Activated T-helper 1 cell treated with Interleukin-2 at 50 U/mL for 16 hours (primary cell): ENCODE data around the gene ZNF511.

Experiments used
- DNase-seq: peaks from one replicate; pipeline ENCODE4 v3.0.0-alpha.2; 2020; ENCODE audit warnings: low read depth

ZNF511 gene

GRCh38 chr10:133274751-133275683, 33.7 kb upstream of the ZNF511 start:
- DNase-seq = peak; percentile 65

- DNase-seq = no peak
Measured at GRCh38 chr10:133275684-133276092, 33.0 kb upstream of the ZNF511 start.

DNA sequence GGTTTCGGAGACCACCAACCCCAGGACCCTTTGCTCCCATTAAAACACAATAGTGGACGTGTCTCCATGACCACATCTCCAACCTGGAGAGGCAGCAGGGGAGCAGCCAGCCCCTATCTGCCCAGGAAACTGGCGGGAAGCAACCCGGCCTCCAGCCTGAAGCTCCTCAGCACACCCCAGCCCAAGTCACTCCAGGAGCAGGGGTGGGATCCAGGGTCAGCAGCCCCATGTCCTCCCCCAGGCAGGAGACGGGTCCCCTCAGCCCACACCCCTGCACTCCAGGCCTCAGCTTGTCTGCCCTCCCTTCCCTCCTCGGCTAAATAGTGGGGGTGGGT, 32.6 kb upstream of the ZNF511 start:
- DNase-seq = no peak

- peak; percentile 63 for DNase-seq
Measured at GRCh38 chr10:133276435-133277201, 32.1 kb upstream of the ZNF511 start, which contains the start of gene ADAM8. TSS of gene ADAM8 (minus strand) at chr10:133276868. CDS start at chr10:133276817, 51 bp downstream.

- no peak for DNase-seq
Measured at GRCh38 chr10:133277277-133277992, 31.3 kb upstream of the ZNF511 start.

DNA sequence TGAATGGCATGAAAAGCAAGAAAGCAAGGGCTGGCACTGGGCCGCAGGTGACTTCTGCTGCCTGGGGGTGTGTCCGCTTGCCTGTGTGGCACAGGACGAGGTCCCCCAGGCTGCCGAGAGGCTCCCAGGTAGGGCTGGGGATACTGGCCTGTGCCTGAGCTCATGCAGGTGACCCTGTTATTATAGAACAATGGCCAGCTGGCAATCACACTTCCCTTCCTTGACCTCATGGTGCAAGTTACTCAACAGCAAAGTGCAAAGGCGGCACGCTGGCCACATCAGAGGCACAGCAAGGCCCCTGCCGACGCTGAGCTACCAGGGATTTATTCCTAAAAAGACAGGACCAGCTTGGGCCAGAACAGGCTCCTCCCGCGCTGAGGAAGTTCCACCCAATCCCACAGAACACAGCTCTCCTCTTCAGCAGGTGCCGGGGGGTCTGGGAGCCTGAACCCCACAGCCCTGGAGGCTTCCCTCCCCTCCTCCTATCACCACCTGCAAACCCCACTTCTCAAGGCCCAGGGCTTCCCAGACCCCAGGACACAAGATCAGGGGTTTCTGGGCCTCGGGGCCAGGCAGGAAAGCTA, 30.6 kb upstream of the ZNF511 start:
- no peak for DNase-seq

DNA sequence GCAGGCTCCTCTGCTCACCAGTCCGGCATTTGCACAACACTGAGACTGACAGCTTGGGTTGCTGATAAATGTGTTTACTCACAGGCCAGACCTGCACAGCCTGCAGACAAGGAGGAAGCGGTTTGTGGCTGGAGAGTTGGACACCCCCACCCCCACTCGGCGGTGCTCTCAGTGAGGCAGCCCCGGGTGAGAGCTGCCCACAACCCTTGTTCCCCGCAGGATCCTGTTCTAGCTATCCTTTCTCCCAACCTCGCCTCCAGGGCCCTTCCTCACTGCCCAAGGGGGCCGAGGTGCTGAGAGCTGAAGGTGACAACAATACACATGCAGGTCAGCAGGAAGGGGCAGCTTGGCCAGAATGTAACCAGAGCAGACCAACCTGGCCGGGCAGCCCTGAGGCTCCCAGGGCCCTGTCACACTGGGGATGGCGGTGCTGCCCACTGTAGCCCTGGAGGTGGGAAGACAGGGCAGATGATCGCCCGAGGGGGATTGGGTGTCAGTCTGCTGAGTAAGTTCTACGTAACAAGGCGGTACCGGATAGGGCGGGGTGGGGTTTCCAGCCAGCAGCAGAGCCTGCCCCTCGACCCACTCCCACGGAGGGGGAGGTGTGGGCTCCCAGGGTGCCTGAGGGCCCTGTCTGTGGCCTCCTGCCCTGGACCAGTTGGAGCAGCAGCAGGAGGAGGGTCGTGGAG, 30.0 kb upstream of the ZNF511 start:
- DNase-seq = peak; percentile 47

DNA sequence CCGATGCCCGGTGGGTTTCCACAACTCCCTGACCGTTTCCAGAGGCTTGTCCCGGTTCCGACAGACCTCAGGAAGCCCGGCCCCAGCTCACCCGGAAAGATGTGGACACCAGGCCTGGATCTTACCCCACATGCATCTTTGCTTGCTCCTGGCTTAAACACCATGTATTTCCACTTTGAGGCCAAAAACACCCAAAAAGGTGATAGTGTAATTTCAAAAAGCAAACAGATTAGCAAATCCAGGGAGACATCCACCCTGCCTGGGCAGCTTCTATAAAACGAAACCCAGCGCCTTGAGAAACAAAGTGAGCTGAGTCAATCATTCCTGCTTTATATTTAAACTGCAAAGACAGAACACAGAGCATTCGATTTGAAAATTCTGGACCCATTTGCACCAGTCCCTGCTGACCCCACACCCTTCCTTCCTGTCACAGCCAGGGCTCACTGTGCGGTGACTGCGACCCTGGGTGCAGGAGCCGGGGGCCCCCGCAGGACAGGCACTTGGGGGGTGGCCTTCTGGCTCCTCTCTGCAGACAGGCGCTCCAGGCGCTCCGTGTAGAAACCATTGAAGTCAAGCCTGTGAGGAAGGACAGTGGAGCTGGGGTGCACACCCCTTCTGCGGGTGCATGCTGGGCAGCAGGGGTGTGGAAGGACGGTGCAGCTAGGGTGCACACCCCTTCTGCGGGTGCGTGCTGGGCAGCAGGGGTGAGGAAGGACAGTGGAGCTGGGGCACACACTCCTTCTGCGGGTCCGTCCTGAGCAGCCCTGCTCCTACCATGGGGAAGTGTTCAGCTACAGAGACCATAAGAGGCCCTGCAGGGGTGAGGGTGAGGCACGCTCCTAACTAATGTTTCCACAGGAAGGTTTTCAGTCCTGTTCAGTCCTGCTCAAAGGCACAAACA, 29.1 kb upstream of the ZNF511 start:
- no peak for DNase-seq

- DNase-seq = no peak
Measured at GRCh38 chr10:133280391-133281059, 28.2 kb upstream of the ZNF511 start.

- DNase-seq = no peak
Measured at GRCh38 chr10:133281084-133281483, 27.6 kb upstream of the ZNF511 start.

DNA sequence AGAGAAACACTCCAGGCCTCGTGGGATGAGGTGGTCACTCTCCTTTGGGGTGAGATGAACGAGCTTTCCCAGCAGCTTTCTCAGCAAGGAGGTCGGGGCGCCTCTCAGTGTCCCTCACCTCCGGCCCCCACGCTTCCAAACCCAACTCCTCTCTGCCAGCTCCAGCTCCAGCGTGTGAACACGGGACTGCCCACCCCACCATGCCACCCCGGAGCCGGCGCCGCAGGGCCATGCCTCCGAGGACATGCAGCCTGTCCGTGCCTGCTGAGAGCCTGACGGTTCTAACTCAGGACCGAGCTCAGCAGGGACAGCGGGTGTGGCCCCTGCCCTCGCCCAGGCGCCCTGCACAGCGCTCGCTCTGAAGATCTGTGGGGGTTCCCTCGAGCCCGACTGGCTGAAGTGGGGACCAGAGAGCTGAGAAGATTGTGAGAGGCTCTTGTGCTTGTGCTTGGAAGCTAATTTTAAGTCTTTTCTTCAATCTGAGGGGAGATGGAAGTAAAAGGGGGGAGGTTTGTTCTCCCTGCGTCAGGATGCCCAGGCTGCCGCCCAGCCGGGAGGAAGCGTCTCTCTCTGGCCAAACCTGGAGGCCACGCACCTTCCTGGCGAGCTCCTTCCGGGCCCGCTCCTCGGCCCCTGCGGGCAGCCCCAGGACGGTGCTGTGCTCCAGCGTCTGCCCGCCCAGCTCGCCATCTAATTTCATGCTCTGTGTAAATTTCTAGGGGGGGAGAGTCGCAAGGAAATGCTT, 26.9 kb upstream of the ZNF511 start:
- no peak for DNase-seq

DNA sequence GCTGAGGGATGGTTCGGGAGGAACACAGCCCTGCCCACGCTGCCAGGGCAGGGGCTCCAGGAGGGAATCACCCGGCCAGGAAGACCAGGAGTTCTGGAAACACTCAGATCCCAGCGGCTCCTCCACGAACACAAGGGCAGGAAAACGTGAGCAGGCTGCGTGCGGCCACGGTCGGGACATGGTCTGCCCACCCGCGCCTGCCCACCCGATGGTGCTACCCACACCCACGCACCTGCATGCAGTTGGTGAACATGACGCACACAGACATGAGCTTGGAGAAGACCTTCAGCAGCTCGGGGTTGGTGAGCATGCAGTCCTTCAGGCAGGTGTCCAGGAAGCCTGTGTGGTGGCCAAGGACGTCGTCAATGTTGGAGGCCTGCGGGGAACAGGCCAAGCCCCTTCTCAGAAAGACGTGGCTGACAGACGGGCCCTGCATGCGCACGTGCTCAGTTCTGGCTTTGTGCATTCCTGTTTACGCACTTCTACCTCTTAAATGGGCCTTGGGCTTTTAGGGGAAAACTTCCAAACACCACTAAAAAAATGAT, 25.8 kb upstream of the ZNF511 start:
- no peak for DNase-seq

DNA sequence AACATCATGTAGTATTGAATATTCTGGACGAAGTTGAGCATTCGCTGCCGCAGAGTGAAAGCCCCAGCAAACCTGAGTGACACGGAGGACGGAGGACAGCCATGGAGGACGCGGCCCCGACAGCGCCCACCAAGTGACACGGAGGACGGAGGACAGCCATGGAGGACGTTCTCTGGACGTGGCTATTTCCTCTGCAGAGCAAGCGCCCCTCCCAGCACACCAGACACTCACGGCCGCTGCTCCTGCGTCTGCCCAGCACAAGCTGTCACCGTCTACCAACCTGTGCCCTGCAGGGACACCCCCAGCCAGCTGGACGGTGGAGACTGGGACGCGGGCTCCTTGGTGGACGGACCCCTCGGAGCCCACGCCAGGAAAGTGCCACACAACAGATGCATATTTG, 24.8 kb upstream of the ZNF511 start:
- no peak for DNase-seq

DNA sequence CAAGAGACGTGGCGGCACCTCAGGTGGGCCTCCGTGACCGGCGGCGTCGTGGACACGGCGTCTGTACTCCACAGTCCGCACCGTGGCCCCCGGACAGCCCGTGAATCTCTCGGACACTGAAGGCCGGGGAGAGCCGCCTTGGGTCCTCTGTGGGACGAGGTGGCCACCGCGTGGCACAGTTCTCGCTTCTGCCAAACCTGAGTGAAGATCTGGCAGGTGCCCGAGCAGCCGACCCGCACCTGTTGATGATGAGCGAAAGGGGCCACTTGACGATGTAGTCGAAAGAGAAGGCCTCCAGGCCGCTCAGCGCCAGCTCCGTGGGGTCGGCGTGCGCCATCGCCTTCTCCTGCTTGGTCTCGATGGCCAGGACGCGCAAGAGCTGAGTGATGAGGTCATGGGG, 23.5 kb upstream of the ZNF511 start:
- DNase-seq = no peak

DNA sequence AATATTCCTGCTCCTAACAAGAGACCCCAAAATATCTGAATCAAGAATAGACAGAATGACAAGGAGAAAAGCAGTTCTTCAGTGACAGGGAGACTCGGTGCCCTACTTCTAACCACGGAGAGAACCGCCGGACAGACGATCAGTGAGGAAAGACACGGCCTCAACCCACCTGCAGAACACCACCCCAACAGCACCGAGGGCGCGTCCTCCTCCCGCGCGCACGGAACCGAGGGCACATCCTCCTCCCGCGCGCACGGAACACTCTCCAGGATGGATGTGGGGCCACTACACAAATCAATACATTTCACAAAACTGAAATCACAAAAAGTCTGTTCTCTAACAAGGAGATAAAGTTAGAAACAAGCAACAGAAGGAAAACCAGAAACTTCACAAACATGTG, 22.3 kb upstream of the ZNF511 start:
- no peak for DNase-seq

DNA sequence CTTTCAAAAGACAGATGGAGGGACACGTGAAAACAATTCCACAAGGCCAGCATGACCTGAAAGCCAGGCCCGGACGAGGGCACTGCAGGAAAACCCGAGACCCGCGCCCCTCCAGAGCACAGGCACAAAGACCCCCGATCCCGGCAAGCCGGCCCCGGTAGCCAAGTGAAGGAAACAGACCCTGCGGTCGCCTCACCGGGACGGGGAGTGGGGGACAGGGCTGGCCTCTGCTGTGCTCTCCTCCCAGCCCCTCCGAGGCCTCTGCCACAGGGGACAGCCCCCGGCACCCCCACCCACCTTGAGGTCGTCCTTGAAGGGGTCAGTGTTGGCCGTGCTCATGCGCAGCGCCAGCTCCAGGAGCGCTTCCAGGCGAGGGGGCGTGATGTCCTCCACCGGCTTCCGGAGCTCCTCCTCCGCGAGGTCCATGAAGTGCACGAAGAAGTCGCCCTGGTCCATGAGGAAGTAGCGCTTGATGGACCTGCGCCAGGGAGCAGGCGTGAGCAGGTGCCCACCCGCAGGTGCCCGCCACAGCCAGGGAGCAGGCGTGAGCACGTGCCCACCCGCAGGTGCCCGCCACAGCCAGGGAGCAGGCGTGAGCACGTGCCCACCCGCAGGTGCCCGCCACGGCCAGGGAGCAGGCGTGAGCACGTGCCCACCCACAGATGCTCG, 20.7 kb upstream of the ZNF511 start:
- DNase-seq = no peak

- DNase-seq = no peak
Measured at GRCh38 chr10:133289761-133290160, 19.0 kb upstream of the ZNF511 start.
